ENCODE data around the gene PCDHGA9.

PCDHGA9 gene

GRCh38 chr5:141402553-141403243 is at the start of gene PCDHGA9:
PCDHGA9 (plus strand) TSS chr5:141402778; CDS start chr5:141402953, 175 bp downstream.
- peaks cover 0 to 3% of the 10 kb centered on the region in 2 donors for H3K27me3 ChIP-seq (ENCODE audit: control insufficient read depth in 2 of 2, insufficient read depth in 2 of 2, low read length in 2 of 2)
- no peaks in the 10 kb centered on the region for H3K36me3 ChIP-seq (ENCODE audit: control insufficient read depth in 2 of 2, insufficient read depth in 2 of 2, low read length in 2 of 2)
- no peak within 1 kb of the TSS for H3K27ac ChIP-seq (ENCODE audit: low read depth in 2 of 2, low read length in 2 of 2)
- peak within 1 kb of the TSS in 1 of 2 donors; percentile 56 for H3K4me3 ChIP-seq (ENCODE audit: low read length in 2 of 2)
- H3K9me3 ChIP-seq (ENCODE audit: control insufficient read depth in 2 of 2, low read length in 2 of 2), result peaks cover 28 to 41% of the 10 kb centered on the region in 2 donors
- no peak within 1 kb of the TSS for H3K9ac ChIP-seq (ENCODE audit: low read depth in 1 of 2, low read length in 2 of 2)
- no peaks in the 10 kb centered on the region for H3K4me1 ChIP-seq (ENCODE audit: control insufficient read depth in 2 of 2, insufficient read depth in 2 of 2, low read length in 2 of 2)

GRCh38 chr5:141354900-141355469 is 47.6 kb upstream of the PCDHGA9 start, which contains the start of gene PCDHGA4:
PCDHGA4 (plus strand) TSS chr5:141355021; CDS start chr5:141355108, 87 bp downstream.
- H3K4me1 ChIP-seq (ENCODE audit: control insufficient read depth in 2 of 2, insufficient read depth in 2 of 2, low read length in 2 of 2), result no peaks in the 10 kb centered on the region
- peaks cover 3 to 22% of the 10 kb centered on the region in 2 donors for H3K9me3 ChIP-seq (ENCODE audit: control insufficient read depth in 2 of 2, low read length in 2 of 2)
- no peak within 1 kb of the TSS for H3K27ac ChIP-seq (ENCODE audit: low read depth in 2 of 2, low read length in 2 of 2)
- H3K4me3 ChIP-seq (ENCODE audit: low read length in 2 of 2), result peak within 1 kb of the TSS in 1 of 2 donors; percentile 8
- no peaks in the 10 kb centered on the region for H3K36me3 ChIP-seq (ENCODE audit: control insufficient read depth in 2 of 2, insufficient read depth in 2 of 2, low read length in 2 of 2)
- no peak within 1 kb of the TSS for H3K9ac ChIP-seq (ENCODE audit: low read depth in 1 of 2, low read length in 2 of 2)
- no peaks in the 10 kb centered on the region for H3K27me3 ChIP-seq (ENCODE audit: control insufficient read depth in 2 of 2, insufficient read depth in 2 of 2, low read length in 2 of 2)

GRCh38 chr5:141355641-141356040 is 46.9 kb upstream of the PCDHGA9 start:
- no peaks in the 10 kb centered on the region for H3K4me1 ChIP-seq (ENCODE audit: control insufficient read depth in 2 of 2, insufficient read depth in 2 of 2, low read length in 2 of 2)
- no peak overlapping the region for H3K27ac ChIP-seq (ENCODE audit: low read depth in 2 of 2, low read length in 2 of 2)
- peaks cover 3 to 23% of the 10 kb centered on the region in 2 donors for H3K9me3 ChIP-seq (ENCODE audit: control insufficient read depth in 2 of 2, low read length in 2 of 2)
- H3K4me3 ChIP-seq (ENCODE audit: low read length in 2 of 2), result no peak overlapping the region
- no peaks in the 10 kb centered on the region for H3K27me3 ChIP-seq (ENCODE audit: control insufficient read depth in 2 of 2, insufficient read depth in 2 of 2, low read length in 2 of 2)
- H3K36me3 ChIP-seq (ENCODE audit: control insufficient read depth in 2 of 2, insufficient read depth in 2 of 2, low read length in 2 of 2), result no peaks in the 10 kb centered on the region
- H3K9ac ChIP-seq (ENCODE audit: low read depth in 1 of 2, low read length in 2 of 2), result no peak overlapping the region

GRCh38 chr5:141356133-141356532 is 46.4 kb upstream of the PCDHGA9 start:
- no peaks in the 10 kb centered on the region for H3K4me1 ChIP-seq (ENCODE audit: control insufficient read depth in 2 of 2, insufficient read depth in 2 of 2, low read length in 2 of 2)
- no peak overlapping the region for H3K4me3 ChIP-seq (ENCODE audit: low read length in 2 of 2)
- H3K36me3 ChIP-seq (ENCODE audit: control insufficient read depth in 2 of 2, insufficient read depth in 2 of 2, low read length in 2 of 2), result no peaks in the 10 kb centered on the region
- H3K27ac ChIP-seq (ENCODE audit: low read depth in 2 of 2, low read length in 2 of 2), result no peak overlapping the region
- peaks cover 3 to 23% of the 10 kb centered on the region in 2 donors for H3K9me3 ChIP-seq (ENCODE audit: control insufficient read depth in 2 of 2, low read length in 2 of 2)
- no peak overlapping the region for H3K9ac ChIP-seq (ENCODE audit: low read depth in 1 of 2, low read length in 2 of 2)
- H3K27me3 ChIP-seq (ENCODE audit: control insufficient read depth in 2 of 2, insufficient read depth in 2 of 2, low read length in 2 of 2), result no peaks in the 10 kb centered on the region

- no peak overlapping the region for H3K27ac ChIP-seq (ENCODE audit: low read depth in 2 of 2, low read length in 2 of 2)
- peaks cover 3 to 25% of the 10 kb centered on the region in 2 donors for H3K9me3 ChIP-seq (ENCODE audit: control insufficient read depth in 2 of 2, low read length in 2 of 2)
- no peaks in the 10 kb centered on the region for H3K36me3 ChIP-seq (ENCODE audit: control insufficient read depth in 2 of 2, insufficient read depth in 2 of 2, low read length in 2 of 2)
- H3K4me3 ChIP-seq (ENCODE audit: low read length in 2 of 2), result no peak overlapping the region
- H3K27me3 ChIP-seq (ENCODE audit: control insufficient read depth in 2 of 2, insufficient read depth in 2 of 2, low read length in 2 of 2), result no peaks in the 10 kb centered on the region
- H3K4me1 ChIP-seq (ENCODE audit: control insufficient read depth in 2 of 2, insufficient read depth in 2 of 2, low read length in 2 of 2), result no peaks in the 10 kb centered on the region
- H3K9ac ChIP-seq (ENCODE audit: low read depth in 1 of 2, low read length in 2 of 2), result no peak overlapping the region
Observed at GRCh38 chr5:141356950-141357349, 45.6 kb upstream of the PCDHGA9 start.

- no peak within 1 kb of the TSS for H3K27ac ChIP-seq (ENCODE audit: low read depth in 2 of 2, low read length in 2 of 2)
- peaks cover 17 to 29% of the 10 kb centered on the region in 2 donors for H3K9me3 ChIP-seq (ENCODE audit: control insufficient read depth in 2 of 2, low read length in 2 of 2)
- no peaks in the 10 kb centered on the region for H3K4me1 ChIP-seq (ENCODE audit: control insufficient read depth in 2 of 2, insufficient read depth in 2 of 2, low read length in 2 of 2)
- H3K27me3 ChIP-seq (ENCODE audit: control insufficient read depth in 2 of 2, insufficient read depth in 2 of 2, low read length in 2 of 2), result no peaks in the 10 kb centered on the region
- H3K36me3 ChIP-seq (ENCODE audit: control insufficient read depth in 2 of 2, insufficient read depth in 2 of 2, low read length in 2 of 2), result no peaks in the 10 kb centered on the region
- H3K9ac ChIP-seq (ENCODE audit: low read depth in 1 of 2, low read length in 2 of 2), result no peak within 1 kb of the TSS
- H3K4me3 ChIP-seq (ENCODE audit: low read length in 2 of 2), result peak within 1 kb of the TSS; percentile 34 to 69
Observed at GRCh38 chr5:141359790-141360426, 42.7 kb upstream of the PCDHGA9 start, which contains the start of gene PCDHGB2. PCDHGB2 (plus strand) TSS chr5:141359994; CDS start chr5:141360136, 142 bp downstream.

GRCh38 chr5:141360685-141361084 is 41.9 kb upstream of the PCDHGA9 start:
- Histone ChIP-seq H3K36me3 (ENCODE audit: control insufficient read depth in 2 of 2, insufficient read depth in 2 of 2, low read length in 2 of 2) (no peaks in the 10 kb centered on the region), H3K9me3 (ENCODE audit: control insufficient read depth in 2 of 2, low read length in 2 of 2) (peaks cover 22 to 31% of the 10 kb centered on the region in 2 donors), H3K4me3 (ENCODE audit: low read length in 2 of 2) (no peak overlapping the region), H3K4me1 (ENCODE audit: control insufficient read depth in 2 of 2, insufficient read depth in 2 of 2, low read length in 2 of 2) (no peaks in the 10 kb centered on the region), H3K27me3 (ENCODE audit: control insufficient read depth in 2 of 2, insufficient read depth in 2 of 2, low read length in 2 of 2) (peaks cover 0 to 6% of the 10 kb centered on the region in 2 donors), H3K9ac (ENCODE audit: low read depth in 1 of 2, low read length in 2 of 2) (no peak overlapping the region), H3K27ac (ENCODE audit: low read depth in 2 of 2, low read length in 2 of 2) (no peak overlapping the region)

GRCh38 chr5:141362719-141363118 is 39.9 kb upstream of the PCDHGA9 start:
- H3K27ac ChIP-seq (ENCODE audit: low read depth in 2 of 2, low read length in 2 of 2), result no peak overlapping the region
- H3K27me3 ChIP-seq (ENCODE audit: control insufficient read depth in 2 of 2, insufficient read depth in 2 of 2, low read length in 2 of 2), result peaks cover 0 to 6% of the 10 kb centered on the region in 2 donors
- H3K9me3 ChIP-seq (ENCODE audit: control insufficient read depth in 2 of 2, low read length in 2 of 2), result peaks cover 25 to 41% of the 10 kb centered on the region in 2 donors
- no peaks in the 10 kb centered on the region for H3K36me3 ChIP-seq (ENCODE audit: control insufficient read depth in 2 of 2, insufficient read depth in 2 of 2, low read length in 2 of 2)
- no peak overlapping the region for H3K4me3 ChIP-seq (ENCODE audit: low read length in 2 of 2)
- no peaks in the 10 kb centered on the region for H3K4me1 ChIP-seq (ENCODE audit: control insufficient read depth in 2 of 2, insufficient read depth in 2 of 2, low read length in 2 of 2)
- no peak overlapping the region for H3K9ac ChIP-seq (ENCODE audit: low read depth in 1 of 2, low read length in 2 of 2)

- H3K4me1 ChIP-seq (ENCODE audit: control insufficient read depth in 2 of 2, insufficient read depth in 2 of 2, low read length in 2 of 2), result no peaks in the 10 kb centered on the region
Observed at GRCh38 chr5:141363952-141364660, 38.5 kb upstream of the PCDHGA9 start, which contains the start of gene PCDHGA5. PCDHGA5 (plus strand) TSS chr5:141364162; CDS start chr5:141364331, 169 bp downstream.

More at GRCh38 chr5:141363952-141364660, 38.5 kb upstream of the PCDHGA9 start, which contains the start of gene PCDHGA5:
- Histone ChIP-seq H3K36me3 (ENCODE audit: control insufficient read depth in 2 of 2, insufficient read depth in 2 of 2, low read length in 2 of 2) (no peaks in the 10 kb centered on the region), H3K9me3 (ENCODE audit: control insufficient read depth in 2 of 2, low read length in 2 of 2) (peaks cover 25 to 41% of the 10 kb centered on the region in 2 donors), H3K27me3 (ENCODE audit: control insufficient read depth in 2 of 2, insufficient read depth in 2 of 2, low read length in 2 of 2) (peaks cover 0 to 6% of the 10 kb centered on the region in 2 donors), H3K4me3 (ENCODE audit: low read length in 2 of 2) (no peak within 1 kb of the TSS), H3K9ac (ENCODE audit: low read depth in 1 of 2, low read length in 2 of 2) (no peak within 1 kb of the TSS), H3K27ac (ENCODE audit: low read depth in 2 of 2, low read length in 2 of 2) (no peak within 1 kb of the TSS)

Data from mucosa of rectum (tissue), 2 donors.